ENCODE measurements around the gene KIF5C. TPM values are rescaled to one million over a fixed set of nuclear protein-coding genes. Genes with fewer than 3 reads are reported as not detected.

The KIF5C gene
- polyA plus RNA-seq, 1 donor, result 16.0 TPM

GRCh38 chr2:148957023-148957422 lies 82.0 kb downstream of the KIF5C start:
- WGBS (ENCODE audit: insufficient coverage, low lambda C conversion rate), result 100% methylated on average over 1 of the region's 4 CpGs
- DNase-seq, result no peak
- Histone ChIP-seq H3K4me1 (ENCODE audit: control insufficient read depth, insufficient read depth, low read length) (no peaks in the 10 kb centered on the region), H3K4me3 (ENCODE audit: low read length) (no peak overlapping the region), H3K9me3 (ENCODE audit: control insufficient read depth, low read depth, low read length) (no peaks in the 10 kb centered on the region), H3K27me3 (ENCODE audit: control insufficient read depth, insufficient read depth, low read length) (no peaks in the 10 kb centered on the region), H3K36me3 (ENCODE audit: control insufficient read depth, insufficient read depth, low read length) (no peaks in the 10 kb centered on the region), H3K27ac (ENCODE audit: low read length) (no peak overlapping the region)

GRCh38 chr2:148959745-148960144 lies 84.7 kb downstream of the KIF5C start:
- Histone ChIP-seq H3K4me3 (ENCODE audit: low read length) (no peak overlapping the region), H3K9me3 (ENCODE audit: control insufficient read depth, low read depth, low read length) (no peaks in the 10 kb centered on the region), H3K27me3 (ENCODE audit: control insufficient read depth, insufficient read depth, low read length) (no peaks in the 10 kb centered on the region), H3K36me3 (ENCODE audit: control insufficient read depth, insufficient read depth, low read length) (no peaks in the 10 kb centered on the region), H3K4me1 (ENCODE audit: control insufficient read depth, insufficient read depth, low read length) (no peaks in the 10 kb centered on the region), H3K27ac (ENCODE audit: low read length) (no peak overlapping the region)
- no CpG with 5 or more reads among the region's 5 CpGs for WGBS (ENCODE audit: insufficient coverage, low lambda C conversion rate)
- DNase-seq, result no peak

DNA sequence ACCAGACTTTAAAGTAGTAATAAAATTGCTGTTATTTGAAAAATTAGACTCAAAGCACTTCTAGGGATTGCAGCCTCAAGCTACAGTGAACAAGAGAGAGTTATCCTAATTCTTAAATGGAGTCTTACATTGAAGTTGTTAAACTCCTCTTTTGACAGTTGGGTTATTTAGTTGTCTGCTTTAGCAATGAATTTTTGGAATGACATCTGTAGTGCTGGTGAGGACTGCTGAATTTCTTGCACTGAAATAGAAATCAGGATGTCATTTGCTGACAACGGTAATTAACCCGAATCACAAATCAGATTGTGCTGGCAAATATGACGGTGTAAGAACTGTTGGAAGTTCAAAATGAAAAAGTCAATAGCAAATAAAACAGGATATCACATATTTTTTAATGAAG lies 85.5 kb downstream of the KIF5C start:
- no peaks in the 10 kb centered on the region for H3K27me3 ChIP-seq (ENCODE audit: control insufficient read depth, insufficient read depth, low read length)
- no peak overlapping the region for H3K27ac ChIP-seq (ENCODE audit: low read length)
- H3K4me3 ChIP-seq (ENCODE audit: low read length), result no peak overlapping the region
- 83% methylated on average over 2 of the region's 3 CpGs for WGBS (ENCODE audit: insufficient coverage, low lambda C conversion rate)
- no peak for DNase-seq
- H3K36me3 ChIP-seq (ENCODE audit: control insufficient read depth, insufficient read depth, low read length), result no peaks in the 10 kb centered on the region
- H3K9me3 ChIP-seq (ENCODE audit: control insufficient read depth, low read depth, low read length), result no peaks in the 10 kb centered on the region
- H3K4me1 ChIP-seq (ENCODE audit: control insufficient read depth, insufficient read depth, low read length), result no peaks in the 10 kb centered on the region

DNA sequence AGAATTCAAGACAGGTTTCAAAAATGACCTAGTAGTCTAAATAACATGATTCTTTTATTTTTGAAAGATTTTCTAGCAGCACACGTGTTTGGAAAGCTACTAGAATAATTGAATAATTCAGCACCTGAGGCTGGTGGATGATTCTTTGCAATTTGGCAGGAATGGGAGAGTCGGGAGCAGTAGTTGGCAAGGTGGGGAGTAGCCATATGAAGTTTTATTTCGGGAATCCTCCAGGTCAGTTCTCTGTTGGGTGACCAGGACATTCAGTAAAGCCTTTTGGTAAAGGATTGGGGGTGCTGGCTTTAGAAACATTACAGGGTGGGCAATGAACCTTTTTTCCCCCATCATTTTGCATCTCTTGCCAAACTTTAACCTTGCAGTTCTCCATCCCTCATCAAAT lies 88.4 kb downstream of the KIF5C start:
- Histone ChIP-seq H3K27ac (ENCODE audit: low read length) (no peak overlapping the region), H3K4me1 (ENCODE audit: control insufficient read depth, insufficient read depth, low read length) (no peaks in the 10 kb centered on the region), H3K9me3 (ENCODE audit: control insufficient read depth, low read depth, low read length) (no peaks in the 10 kb centered on the region), H3K36me3 (ENCODE audit: control insufficient read depth, insufficient read depth, low read length) (no peaks in the 10 kb centered on the region), H3K4me3 (ENCODE audit: low read length) (no peak overlapping the region), H3K27me3 (ENCODE audit: control insufficient read depth, insufficient read depth, low read length) (no peaks in the 10 kb centered on the region)
- no peak for DNase-seq
- WGBS (ENCODE audit: insufficient coverage, low lambda C conversion rate), result 83% methylated on average over 1 of the region's 3 CpGs

GRCh38 chr2:148965623-148966437 lies 90.8 kb downstream of the KIF5C start:
- H3K9me3 ChIP-seq (ENCODE audit: control insufficient read depth, low read depth, low read length), result no peaks in the 10 kb centered on the region
- no peaks in the 10 kb centered on the region for H3K4me1 ChIP-seq (ENCODE audit: control insufficient read depth, insufficient read depth, low read length)
- H3K36me3 ChIP-seq (ENCODE audit: control insufficient read depth, insufficient read depth, low read length), result no peaks in the 10 kb centered on the region
- H3K27me3 ChIP-seq (ENCODE audit: control insufficient read depth, insufficient read depth, low read length), result no peaks in the 10 kb centered on the region
- WGBS (ENCODE audit: insufficient coverage, low lambda C conversion rate), result 80% methylated on average over 1 of the region's 12 CpGs
- no peak overlapping the region for H3K4me3 ChIP-seq (ENCODE audit: low read length)
- no peak for DNase-seq
- no peak overlapping the region for H3K27ac ChIP-seq (ENCODE audit: low read length)

GRCh38 chr2:148966438-148966758 lies 91.4 kb downstream of the KIF5C start:
- no peaks in the 10 kb centered on the region for H3K27me3 ChIP-seq (ENCODE audit: control insufficient read depth, insufficient read depth, low read length)
- WGBS (ENCODE audit: insufficient coverage, low lambda C conversion rate), result no CpG with 5 or more reads among the region's 1 CpG
- no peak for DNase-seq

DNA sequence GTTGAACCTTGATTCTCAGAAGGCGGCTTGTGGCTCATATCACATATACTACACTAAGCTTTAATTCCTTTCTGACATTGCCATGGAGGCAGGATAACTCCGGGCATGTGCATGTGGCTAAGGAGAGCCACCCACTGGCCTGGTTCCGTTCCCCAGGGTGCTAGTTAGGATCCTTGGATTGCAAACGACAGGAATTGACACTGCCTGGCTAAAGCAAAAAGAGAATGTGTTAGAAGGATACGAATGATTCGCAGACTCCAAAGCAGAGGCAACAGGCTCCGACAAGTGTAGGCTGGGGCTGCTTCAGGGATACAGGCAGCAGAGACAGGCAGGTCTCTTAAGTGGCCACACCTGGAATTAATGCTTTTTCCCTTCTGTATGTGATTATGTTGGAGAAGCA lies 92.0 kb downstream of the KIF5C start:
- Histone ChIP-seq H3K27ac (ENCODE audit: low read length) (no peak overlapping the region), H3K9me3 (ENCODE audit: control insufficient read depth, low read depth, low read length) (no peaks in the 10 kb centered on the region), H3K4me1 (ENCODE audit: control insufficient read depth, insufficient read depth, low read length) (no peaks in the 10 kb centered on the region), H3K4me3 (ENCODE audit: low read length) (no peak overlapping the region), H3K36me3 (ENCODE audit: control insufficient read depth, insufficient read depth, low read length) (no peaks in the 10 kb centered on the region), H3K27me3 (ENCODE audit: control insufficient read depth, insufficient read depth, low read length) (no peaks in the 10 kb centered on the region)
- no CpG with 5 or more reads among the region's 7 CpGs for WGBS (ENCODE audit: insufficient coverage, low lambda C conversion rate)
- no peak for DNase-seq

More at GRCh38 chr2:148966438-148966758, 91.4 kb downstream of the KIF5C start:
- Histone ChIP-seq H3K4me3 (ENCODE audit: low read length) (no peak overlapping the region), H3K27ac (ENCODE audit: low read length) (no peak overlapping the region), H3K4me1 (ENCODE audit: control insufficient read depth, insufficient read depth, low read length) (no peaks in the 10 kb centered on the region), H3K36me3 (ENCODE audit: control insufficient read depth, insufficient read depth, low read length) (no peaks in the 10 kb centered on the region), H3K9me3 (ENCODE audit: control insufficient read depth, low read depth, low read length) (no peaks in the 10 kb centered on the region)

DNA sequence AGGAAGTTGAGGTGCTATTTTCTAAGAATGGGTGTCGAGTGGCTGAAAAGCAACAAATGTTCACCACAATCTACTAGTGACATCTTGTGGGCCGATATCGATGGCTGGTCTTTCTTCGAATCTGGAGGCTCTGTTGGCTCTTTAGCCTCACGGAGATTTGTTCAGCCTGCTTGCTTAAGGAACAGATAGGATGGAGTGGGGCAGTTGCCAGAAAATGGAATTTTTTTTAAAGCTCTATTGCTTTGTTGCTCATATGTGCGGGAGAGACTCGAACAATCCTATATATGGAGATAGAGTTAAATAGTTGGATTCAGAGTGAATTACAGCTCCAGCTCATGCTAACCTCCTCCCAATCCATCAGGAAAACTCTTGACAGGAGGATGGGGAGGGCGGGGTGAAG lies 92.6 kb downstream of the KIF5C start:
- H3K27ac ChIP-seq (ENCODE audit: low read length), result no peak overlapping the region
- H3K4me1 ChIP-seq (ENCODE audit: control insufficient read depth, insufficient read depth, low read length), result no peaks in the 10 kb centered on the region
- no peaks in the 10 kb centered on the region for H3K36me3 ChIP-seq (ENCODE audit: control insufficient read depth, insufficient read depth, low read length)
- no peak overlapping the region for H3K4me3 ChIP-seq (ENCODE audit: low read length)
- DNase-seq, result no peak
- H3K27me3 ChIP-seq (ENCODE audit: control insufficient read depth, insufficient read depth, low read length), result no peaks in the 10 kb centered on the region
- WGBS (ENCODE audit: insufficient coverage, low lambda C conversion rate), result no CpG with 5 or more reads among the region's 8 CpGs
- no peaks in the 10 kb centered on the region for H3K9me3 ChIP-seq (ENCODE audit: control insufficient read depth, low read depth, low read length)

GRCh38 chr2:148968301-148968700 lies 93.3 kb downstream of the KIF5C start:
- H3K36me3 ChIP-seq (ENCODE audit: control insufficient read depth, insufficient read depth, low read length), result no peaks in the 10 kb centered on the region
- 83% methylated on average over 1 of the region's 4 CpGs for WGBS (ENCODE audit: insufficient coverage, low lambda C conversion rate)
- H3K4me1 ChIP-seq (ENCODE audit: control insufficient read depth, insufficient read depth, low read length), result no peaks in the 10 kb centered on the region
- H3K9me3 ChIP-seq (ENCODE audit: control insufficient read depth, low read depth, low read length), result no peaks in the 10 kb centered on the region
- no peak overlapping the region for H3K4me3 ChIP-seq (ENCODE audit: low read length)
- no peak for DNase-seq
- H3K27ac ChIP-seq (ENCODE audit: low read length), result no peak overlapping the region
- H3K27me3 ChIP-seq (ENCODE audit: control insufficient read depth, insufficient read depth, low read length), result no peaks in the 10 kb centered on the region

DNA sequence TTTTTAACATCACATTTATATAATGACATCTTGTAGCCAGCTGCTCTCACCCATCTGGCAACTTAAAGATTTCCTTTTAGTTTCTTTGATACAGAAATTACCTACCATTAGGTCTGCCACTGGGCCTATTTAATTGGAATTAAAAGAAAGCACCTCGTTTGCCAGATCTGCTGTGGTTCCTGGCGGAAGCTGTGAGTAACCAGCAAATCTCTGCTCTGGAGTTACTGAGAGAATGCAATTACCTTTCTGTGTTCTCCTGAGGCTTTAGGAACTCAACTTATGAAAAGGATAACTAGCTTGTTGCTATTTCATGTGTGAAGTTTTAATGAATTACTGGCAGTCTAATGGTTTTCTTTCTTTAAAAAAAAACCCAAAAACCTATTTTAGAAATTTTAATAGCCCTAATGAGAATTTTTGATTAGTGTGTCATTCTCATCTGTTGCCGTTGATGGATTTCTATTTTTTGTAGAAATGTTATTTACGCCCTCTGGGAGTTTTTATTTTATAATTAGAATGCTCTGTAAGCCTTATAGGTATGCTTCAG lies 93.8 kb downstream of the KIF5C start:
- 87% methylated on average over 3 of the region's 4 CpGs for WGBS (ENCODE audit: insufficient coverage, low lambda C conversion rate)
- DNase-seq, result no peak
- H3K27ac ChIP-seq (ENCODE audit: low read length), result no peak overlapping the region
- no peaks in the 10 kb centered on the region for H3K27me3 ChIP-seq (ENCODE audit: control insufficient read depth, insufficient read depth, low read length)
- no peak overlapping the region for H3K4me3 ChIP-seq (ENCODE audit: low read length)
- H3K9me3 ChIP-seq (ENCODE audit: control insufficient read depth, low read depth, low read length), result no peaks in the 10 kb centered on the region
- no peaks in the 10 kb centered on the region for H3K4me1 ChIP-seq (ENCODE audit: control insufficient read depth, insufficient read depth, low read length)
- H3K36me3 ChIP-seq (ENCODE audit: control insufficient read depth, insufficient read depth, low read length), result no peaks in the 10 kb centered on the region

GRCh38 chr2:148969659-148970061 lies 94.6 kb downstream of the KIF5C start:
- H3K27ac ChIP-seq (ENCODE audit: low read length), result no peak overlapping the region
- DNase-seq, result peak; percentile 9 to 11
- 10% methylated on average over 2 of the region's 7 CpGs for WGBS (ENCODE audit: insufficient coverage, low lambda C conversion rate)

More at GRCh38 chr2:148969659-148970061, 94.6 kb downstream of the KIF5C start:
- H3K36me3 ChIP-seq (ENCODE audit: control insufficient read depth, insufficient read depth, low read length), result no peaks in the 10 kb centered on the region
- H3K27me3 ChIP-seq (ENCODE audit: control insufficient read depth, insufficient read depth, low read length), result no peaks in the 10 kb centered on the region
- no peak overlapping the region for H3K4me3 ChIP-seq (ENCODE audit: low read length)
- H3K4me1 ChIP-seq (ENCODE audit: control insufficient read depth, insufficient read depth, low read length), result no peaks in the 10 kb centered on the region
- H3K9me3 ChIP-seq (ENCODE audit: control insufficient read depth, low read depth, low read length), result no peaks in the 10 kb centered on the region
